GM21723 (cell line): Measurements from ENCODE around the gene ACOX2.

ENCODE experiments used
- ATAC-seq: cut with Tn5 transposase; IDR thresholded peaks from one replicate; pipeline ENCODE4 v1.9.1; 2021; ENCODE audit warnings: mild to moderate bottlenecking, moderate library complexity; ENCODE audit not compliant: unreplicated experiment

The ACOX2 gene

GRCh38 chr3:58567251-58567515 is 30.2 kb upstream of the ACOX2 start:
- no peak for ATAC-seq

- ATAC-seq = no peak
These were observed 29.6 kb upstream of the ACOX2 start for GRCh38 chr3:58566398-58567250.

GRCh38 chr3:58565621-58566397 is 28.8 kb upstream of the ACOX2 start:
- no peak for ATAC-seq

GRCh38 chr3:58564456-58565160 is 27.6 kb upstream of the ACOX2 start:
- no peak for ATAC-seq

GRCh38 chr3:58564054-58564453 is 27.1 kb upstream of the ACOX2 start:
- ATAC-seq = no peak

- no peak for ATAC-seq
These were observed 26.5 kb upstream of the ACOX2 start for GRCh38 chr3:58563386-58564035.

GRCh38 chr3:58562498-58562897 is 25.5 kb upstream of the ACOX2 start:
- ATAC-seq = no peak

GRCh38 chr3:58560771-58561311 is 23.9 kb upstream of the ACOX2 start:
- no peak for ATAC-seq

GRCh38 chr3:58559586-58559985 is 22.6 kb upstream of the ACOX2 start:
- ATAC-seq = no peak

GRCh38 chr3:58557491-58557890 is 20.5 kb upstream of the ACOX2 start:
- ATAC-seq = no peak

- ATAC-seq = no peak
These were observed 19.8 kb upstream of the ACOX2 start for GRCh38 chr3:58556761-58557221.

GRCh38 chr3:58556001-58556400 is 19.0 kb upstream of the ACOX2 start:
- no peak for ATAC-seq

GRCh38 chr3:58555203-58555602 is 18.2 kb upstream of the ACOX2 start:
- no peak for ATAC-seq

GRCh38 chr3:58553003-58553402 is 16.0 kb upstream of the ACOX2 start:
- no peak for ATAC-seq

- ATAC-seq = no peak
These were observed 14.7 kb upstream of the ACOX2 start for GRCh38 chr3:58551636-58552180.

GRCh38 chr3:58544541-58544940 is 7.6 kb upstream of the ACOX2 start:
- ATAC-seq = no peak

- no peak for ATAC-seq
These were observed 3.3 kb upstream of the ACOX2 start for GRCh38 chr3:58540176-58540858.

GRCh38 chr3:58539626-58540025 is 2.6 kb upstream of the ACOX2 start:
- ATAC-seq = no peak

GRCh38 chr3:58537412-58538301 is 667 bp upstream of the ACOX2 start:
- no peak for ATAC-seq
